Measurements from ENCODE around the gene ADD3.

ADD3 gene

GRCh38 chr10:110040767-110041478, 33.1 kb downstream of the ADD3 start:
- H3K4me1 ChIP-seq (ENCODE audit: insufficient read depth, low read length, severe bottlenecking) = peaks cover 10% of the 10 kb centered on the region
- H3F3A ChIP-seq (ENCODE audit: insufficient read depth, low read length) = no peaks in the 10 kb centered on the region
- H3K79me2 ChIP-seq (ENCODE audit: insufficient read depth, low read length) = peaks cover 60% of the 10 kb centered on the region
- no peaks in the 10 kb centered on the region for H3K9me3 ChIP-seq (ENCODE audit: low read length)
- H3K36me3 ChIP-seq (ENCODE audit: insufficient read depth, low read length) = no peaks in the 10 kb centered on the region
- no peaks in the 10 kb centered on the region for H4K20me1 ChIP-seq (ENCODE audit: insufficient read depth, low read length)
- H3K9me2 ChIP-seq (ENCODE audit: low read depth, low read length) = no peaks in the 10 kb centered on the region
- no peak overlapping the region for H3K4me3 ChIP-seq (ENCODE audit: low read depth, low read length, poor library complexity, severe bottlenecking)
- no peak overlapping the region for H2AFZ ChIP-seq (ENCODE audit: low read length)
- TF ChIP-seq EZH2 (IDR thresholded peaks at IDR 0.05; ENCODE audit: borderline replicate concordance, low read length) = no peak
- no peak overlapping the region for H3K9ac ChIP-seq (ENCODE audit: low read length)
- H3K4me2 ChIP-seq (ENCODE audit: low read length) = no peak overlapping the region
- H3K27me3 ChIP-seq (ENCODE audit: insufficient read depth, low read length) = no peaks in the 10 kb centered on the region
- no peak overlapping the region for H3K27ac ChIP-seq (ENCODE audit: low read depth, low read length, poor library complexity, severe bottlenecking)

- TF ChIP-seq CTCF (IDR thresholded peaks at IDR 0.05; ENCODE audit: low read length) (no peak), EZH2 (IDR thresholded peaks at IDR 0.05; ENCODE audit: borderline replicate concordance, low read length) (no peak)
- Histone ChIP-seq H3K27ac (ENCODE audit: low read depth, low read length, poor library complexity, severe bottlenecking) (no peak overlapping the region), H3K4me2 (ENCODE audit: low read length) (no peak overlapping the region), H3K9me3 (ENCODE audit: low read length) (no peaks in the 10 kb centered on the region), H3K36me3 (ENCODE audit: insufficient read depth, low read length) (0 out of 2 replicates have a peak, but pooled peaks cover 1% of the 10 kb centered on the region), H3K79me2 (ENCODE audit: insufficient read depth, low read length) (peaks cover 66% of the 10 kb centered on the region), H3K4me3 (ENCODE audit: low read depth, low read length, poor library complexity, severe bottlenecking) (no peak overlapping the region), H2AFZ (ENCODE audit: low read length) (no peak overlapping the region), H3K9ac (ENCODE audit: low read length) (no peak overlapping the region), H3K4me1 (ENCODE audit: insufficient read depth, low read length, severe bottlenecking) (peaks cover 7% of the 10 kb centered on the region), H4K20me1 (ENCODE audit: insufficient read depth, low read length) (no peaks in the 10 kb centered on the region), H3K27me3 (ENCODE audit: insufficient read depth, low read length) (no peaks in the 10 kb centered on the region), H3K9me2 (ENCODE audit: low read depth, low read length) (no peaks in the 10 kb centered on the region), H3F3A (ENCODE audit: insufficient read depth, low read length) (no peaks in the 10 kb centered on the region)
Measured at GRCh38 chr10:110041479-110041829, 33.7 kb downstream of the ADD3 start.

- Histone ChIP-seq H3K27me3 (ENCODE audit: insufficient read depth, low read length) (no peaks in the 10 kb centered on the region), H3K4me3 (ENCODE audit: low read depth, low read length, poor library complexity, severe bottlenecking) (no peak overlapping the region), H3K79me2 (ENCODE audit: insufficient read depth, low read length) (peaks cover 73% of the 10 kb centered on the region), H3K27ac (ENCODE audit: low read depth, low read length, poor library complexity, severe bottlenecking) (no peak overlapping the region), H3F3A (ENCODE audit: insufficient read depth, low read length) (no peaks in the 10 kb centered on the region), H4K20me1 (ENCODE audit: insufficient read depth, low read length) (no peaks in the 10 kb centered on the region), H2AFZ (ENCODE audit: low read length) (no peak overlapping the region), H3K4me1 (ENCODE audit: insufficient read depth, low read length, severe bottlenecking) (no peaks in the 10 kb centered on the region), H3K9me3 (ENCODE audit: low read length) (no peaks in the 10 kb centered on the region), H3K36me3 (ENCODE audit: insufficient read depth, low read length) (0 out of 2 replicates have a peak, but pooled peaks cover 4% of the 10 kb centered on the region), H3K9ac (ENCODE audit: low read length) (no peak overlapping the region), H3K4me2 (ENCODE audit: low read length) (no peak overlapping the region), H3K9me2 (ENCODE audit: low read depth, low read length) (no peaks in the 10 kb centered on the region)
- TF ChIP-seq CTCF (IDR thresholded peaks at IDR 0.05; ENCODE audit: low read length) (no peak), EZH2 (IDR thresholded peaks at IDR 0.05; ENCODE audit: borderline replicate concordance, low read length) (no peak)
Measured at GRCh38 chr10:110042181-110042580, 34.4 kb downstream of the ADD3 start.

- Histone ChIP-seq H3K9ac (ENCODE audit: low read length) (no peak overlapping the region), H3K4me3 (ENCODE audit: low read depth, low read length, poor library complexity, severe bottlenecking) (no peak overlapping the region), H3K27me3 (ENCODE audit: insufficient read depth, low read length) (no peaks in the 10 kb centered on the region), H3K27ac (ENCODE audit: low read depth, low read length, poor library complexity, severe bottlenecking) (no peak overlapping the region), H3K9me3 (ENCODE audit: low read length) (no peaks in the 10 kb centered on the region), H3K4me1 (ENCODE audit: insufficient read depth, low read length, severe bottlenecking) (no peaks in the 10 kb centered on the region), H3K9me2 (ENCODE audit: low read depth, low read length) (no peaks in the 10 kb centered on the region), H3K79me2 (ENCODE audit: insufficient read depth, low read length) (peaks cover 74% of the 10 kb centered on the region), H4K20me1 (ENCODE audit: insufficient read depth, low read length) (no peaks in the 10 kb centered on the region), H2AFZ (ENCODE audit: low read length) (no peak overlapping the region), H3F3A (ENCODE audit: insufficient read depth, low read length) (no peaks in the 10 kb centered on the region), H3K4me2 (ENCODE audit: low read length) (no peak overlapping the region), H3K36me3 (ENCODE audit: insufficient read depth, low read length) (0 out of 2 replicates have a peak, but pooled peaks cover 4% of the 10 kb centered on the region)
- TF ChIP-seq CTCF (IDR thresholded peaks at IDR 0.05; ENCODE audit: low read length) (no peak), EZH2 (IDR thresholded peaks at IDR 0.05; ENCODE audit: borderline replicate concordance, low read length) (no peak)
Measured at GRCh38 chr10:110042891-110043290, 35.1 kb downstream of the ADD3 start.
